ENCODE measurements around the gene COBLL1.

COBLL1 gene

GRCh38 chr2:164821338-164821737 lies 20.3 kb downstream of the COBLL1 start:
- FAIRE-seq, result no peak

GRCh38 chr2:164818149-164819136 lies 23.2 kb downstream of the COBLL1 start:
- FAIRE-seq, result peak; percentile 62

GRCh38 chr2:164816900-164817299 lies 24.7 kb downstream of the COBLL1 start:
- FAIRE-seq, result no peak

- FAIRE-seq, result no peak
These were observed 25.6 kb downstream of the COBLL1 start for GRCh38 chr2:164816046-164816445.

- FAIRE-seq, result no peak
These were observed 26.4 kb downstream of the COBLL1 start for GRCh38 chr2:164815071-164815793.

- FAIRE-seq, result peak; percentile 21
These were observed 28.1 kb downstream of the COBLL1 start for GRCh38 chr2:164813535-164813934.

- FAIRE-seq, result no peak
These were observed 29.2 kb downstream of the COBLL1 start for GRCh38 chr2:164812378-164812777.

GRCh38 chr2:164811819-164812218 lies 29.8 kb downstream of the COBLL1 start:
- no peak for FAIRE-seq

GRCh38 chr2:164810843-164811242 lies 30.8 kb downstream of the COBLL1 start:
- FAIRE-seq, result no peak

- peak; percentile 26 for FAIRE-seq
These were observed 32.8 kb downstream of the COBLL1 start for GRCh38 chr2:164808776-164809175.

- FAIRE-seq, result no peak
These were observed 37.7 kb downstream of the COBLL1 start for GRCh38 chr2:164803776-164804466.

GRCh38 chr2:164802095-164802707 lies 39.4 kb downstream of the COBLL1 start:
- peak; percentile 78 for FAIRE-seq

- no peak for FAIRE-seq
These were observed 41.1 kb downstream of the COBLL1 start for GRCh38 chr2:164800572-164800971.

- FAIRE-seq, result no peak
These were observed 44.0 kb downstream of the COBLL1 start for GRCh38 chr2:164797627-164798026.

GRCh38 chr2:164796999-164797398 lies 44.6 kb downstream of the COBLL1 start:
- no peak for FAIRE-seq

- no peak for FAIRE-seq
These were observed 47.0 kb downstream of the COBLL1 start for GRCh38 chr2:164794432-164795231.

- FAIRE-seq, result no peak
These were observed 47.6 kb downstream of the COBLL1 start for GRCh38 chr2:164794016-164794415.

GRCh38 chr2:164793529-164793928 lies 48.1 kb downstream of the COBLL1 start:
- FAIRE-seq, result no peak

- FAIRE-seq, result no peak
These were observed 49.1 kb downstream of the COBLL1 start for GRCh38 chr2:164792316-164793170.

GRCh38 chr2:164789968-164790367 lies 51.7 kb downstream of the COBLL1 start:
- FAIRE-seq, result no peak

- FAIRE-seq, result no peak
These were observed 54.8 kb downstream of the COBLL1 start for GRCh38 chr2:164786787-164787186.

Data from endometrium (tissue), 2 donors.